Gastroesophageal sphincter (tissue), 4 donors: Measurements from ENCODE around the gene FOCAD. TPM values are rescaled to one million over a fixed set of nuclear protein-coding genes. Genes with fewer than 3 reads are reported as not detected.

ENCODE experiments used
- ATAC-seq: fragments of 150-250 bp; one replicate; pipeline ENCODE4 v1.9.1; 2016; ENCODE audit warnings: mild to moderate bottlenecking, moderate library complexity
- H3K27ac ChIP-seq, 4 donors: fragments of 200-600 bp; sonication (generic) in 3 of 4; 1 replicate in 3 of 4; 2 replicates in 1 of 4; pipeline ENCODE4 v1.5.1; 2016 to 2019
- H3K27me3 ChIP-seq: fragments of 200-600 bp; sonication (generic); one replicate; pipeline ENCODE4 v1.5.1; 2019
- H3K36me3 ChIP-seq, 2 donors: fragments of 200-600 bp; sonication (generic); one replicate each; pipeline ENCODE4 v1.5.1; 2019; ENCODE audit warnings: control low read depth in 1 of 2
- H3K4me1 ChIP-seq, 3 donors: fragments of 200-600 bp; sonication (generic); 1 replicate in 2 of 3; 2 replicates in 1 of 3; pipeline ENCODE4 v1.5.1; 2016 to 2019; ENCODE audit warnings: control low read depth in 2 of 3
- H3K4me3 ChIP-seq, 2 donors: fragments of 200-600 bp; sonication (generic); one replicate each; pipeline ENCODE4 v1.5.1; 2019; ENCODE audit warnings: mild to moderate bottlenecking in 1 of 2, moderate library complexity in 1 of 2
- H3K9me3 ChIP-seq, 3 donors: fragments of 200-600 bp; sonication (generic); one replicate each; pipeline ENCODE4 v1.5.1; 2017 to 2019; ENCODE audit warnings: control low read depth in 2 of 3
- EP300 ChIP-seq: sonication (generic); formaldehyde crosslinking; IDR thresholded peaks from one replicate; pipeline ENCODE4 v1.6.1; 2017; ENCODE audit warnings: antibody characterized with exemption, mild to moderate bottlenecking
- POLR2A ChIP-seq, 2 donors: fragments of 450-650 bp; IDR thresholded peaks; one replicate each; pipeline ENCODE4 v1.6.1; 2017; ENCODE audit warnings: antibody characterized with exemption in 2 of 2, mild to moderate bottlenecking in 2 of 2, moderate library complexity in 1 of 2
- POLR2AphosphoS5 ChIP-seq: sonication (generic); formaldehyde crosslinking; IDR thresholded peaks from one replicate; pipeline ENCODE4 v1.6.1; 2017; ENCODE audit warnings: antibody characterized with exemption
- WGBS, 2 donors: methylation state at CpG; one replicate each; pipeline ENCODE4 v1.1.5; 2018; ENCODE audit warnings: low coverage in 1 of 2; 5-methylcytosine and 5-hydroxymethylcytosine counted together
- total RNA-seq, 4 donors: library from RNA; depleted of rRNA; stranded (reverse); fragments of >200 nt; gene quantifications; one replicate each; pipeline ENCODE4 v1.1.0, GENCODE V29; 2016
- TF ChIP-seq, protein P1 (sequence below), 4 experiments: fragments of 200-600 bp in 2 of 4; fragments of 450-650 bp in 2 of 4; sonication (generic) in 1 of 4; IDR thresholded peaks; one replicate each; pipeline ENCODE4 v1.5.1; 2017 to 2019; ENCODE audit warnings: antibody characterized with exemption in 4 of 4, mild to moderate bottlenecking in 2 of 4, moderate library complexity in 2 of 4

The FOCAD gene
- total RNA-seq, 4 donors from 2014 or later = 23.0 to 35.9 (median 30.4) TPM

DNA sequence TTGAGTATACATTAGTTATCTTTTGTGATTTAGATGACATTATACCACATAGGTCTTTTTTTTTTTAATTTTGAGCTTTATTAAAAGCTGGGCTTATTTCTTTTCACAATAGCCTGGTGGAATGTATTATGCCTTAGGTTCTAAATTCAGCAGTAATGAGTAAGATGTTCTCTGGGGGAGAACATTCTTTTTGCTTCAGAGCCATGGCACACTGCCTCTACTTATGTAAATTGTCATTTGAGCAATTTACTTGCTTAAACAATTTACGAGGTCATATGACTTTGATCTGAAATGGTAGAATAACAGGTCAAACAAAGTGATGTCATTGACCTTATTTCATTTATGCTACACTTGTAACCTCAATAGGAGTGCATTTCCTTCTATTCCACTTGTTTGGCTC lies 154.2 kb downstream of the FOCAD start:
- no peak for ATAC-seq
- Histone ChIP-seq H3K4me1 (peaks cover 0 to 30% (median 0%) of the 10 kb centered on the region in 3 donors), H3K4me3 (no peak overlapping the region), H3K27ac (peak overlapping the region in 2 of 4 donors; percentile 15 to 36), H3K9me3 (no peaks in the 10 kb centered on the region), H3K36me3 (peaks cover 0 to 8% of the 10 kb centered on the region in 2 donors), H3K27me3 (no peaks in the 10 kb centered on the region)
- TF ChIP-seq POLR2AphosphoS5 = peak; percentile 5
- no peak for TF ChIP-seq POLR2A (IDR thresholded peaks at IDR 0.05)
- TF ChIP-seq, protein P1, sequence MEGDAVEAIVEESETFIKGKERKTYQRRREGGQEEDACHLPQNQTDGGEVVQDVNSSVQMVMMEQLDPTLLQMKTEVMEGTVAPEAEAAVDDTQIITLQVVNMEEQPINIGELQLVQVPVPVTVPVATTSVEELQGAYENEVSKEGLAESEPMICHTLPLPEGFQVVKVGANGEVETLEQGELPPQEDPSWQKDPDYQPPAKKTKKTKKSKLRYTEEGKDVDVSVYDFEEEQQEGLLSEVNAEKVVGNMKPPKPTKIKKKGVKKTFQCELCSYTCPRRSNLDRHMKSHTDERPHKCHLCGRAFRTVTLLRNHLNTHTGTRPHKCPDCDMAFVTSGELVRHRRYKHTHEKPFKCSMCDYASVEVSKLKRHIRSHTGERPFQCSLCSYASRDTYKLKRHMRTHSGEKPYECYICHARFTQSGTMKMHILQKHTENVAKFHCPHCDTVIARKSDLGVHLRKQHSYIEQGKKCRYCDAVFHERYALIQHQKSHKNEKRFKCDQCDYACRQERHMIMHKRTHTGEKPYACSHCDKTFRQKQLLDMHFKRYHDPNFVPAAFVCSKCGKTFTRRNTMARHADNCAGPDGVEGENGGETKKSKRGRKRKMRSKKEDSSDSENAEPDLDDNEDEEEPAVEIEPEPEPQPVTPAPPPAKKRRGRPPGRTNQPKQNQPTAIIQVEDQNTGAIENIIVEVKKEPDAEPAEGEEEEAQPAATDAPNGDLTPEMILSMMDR (IDR thresholded peaks at IDR 0.05) = no peak
- WGBS, 2 donors = 0 to 38% methylated on average over 1 of the region's 1 CpG

DNA sequence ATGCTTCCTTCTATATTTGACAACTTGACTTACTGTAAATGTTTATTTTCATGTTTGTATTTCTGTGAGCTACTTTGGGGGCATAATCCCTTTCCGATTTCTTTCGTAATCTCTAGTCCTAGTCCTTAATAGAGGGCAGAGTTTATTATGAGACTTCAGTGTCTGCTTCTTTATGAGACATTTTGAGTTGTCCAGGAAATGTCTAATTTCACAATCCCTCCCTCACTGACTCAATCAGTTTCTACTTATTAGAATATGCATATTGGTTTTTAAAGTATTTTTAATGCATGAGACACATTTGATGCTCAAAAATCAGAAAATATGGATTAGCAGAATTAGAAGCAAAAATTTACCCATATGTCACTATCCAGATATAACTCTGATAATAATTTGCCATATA lies 160.9 kb downstream of the FOCAD start:
- Histone ChIP-seq H3K27me3 (no peaks in the 10 kb centered on the region), H3K4me3 (no peak overlapping the region), H3K36me3 (no peaks in the 10 kb centered on the region), H3K4me1 (peaks cover 0 to 8% (median 0%) of the 10 kb centered on the region in 3 donors), H3K9me3 (no peaks in the 10 kb centered on the region), H3K27ac (no peak overlapping the region)
- 92 to 95% methylated on average over 2 of the region's 2 CpGs for WGBS, 2 donors
- no peak for ATAC-seq
- no peak for TF ChIP-seq POLR2A (IDR thresholded peaks at IDR 0.05)
- TF ChIP-seq, protein P1 (IDR thresholded peaks at IDR 0.05) = no peak
- TF ChIP-seq POLR2AphosphoS5 = no peak
- TF ChIP-seq EP300 = no peak

DNA sequence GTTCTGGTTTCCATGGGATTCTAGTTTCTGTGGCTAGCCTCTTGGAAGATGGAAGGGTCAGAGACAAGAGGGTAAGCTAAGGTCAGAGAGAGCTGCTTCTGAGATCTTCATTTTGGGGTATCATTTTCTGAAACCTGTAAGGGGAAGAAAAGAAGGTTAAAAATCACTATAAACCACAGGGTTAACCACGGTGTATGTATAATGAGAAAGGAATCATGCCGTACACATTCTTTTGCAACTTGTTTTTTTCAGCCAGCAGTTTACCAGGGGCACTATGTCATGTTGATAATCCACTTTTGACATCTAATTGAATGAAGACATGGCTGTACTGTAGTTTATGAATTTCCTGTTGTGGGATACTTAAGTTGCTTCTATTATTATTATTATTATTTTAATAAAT lies 164.4 kb downstream of the FOCAD start:
- Histone ChIP-seq H3K9me3 (no peaks in the 10 kb centered on the region), H3K36me3 (no peaks in the 10 kb centered on the region), H3K27me3 (no peaks in the 10 kb centered on the region), H3K27ac (no peak overlapping the region), H3K4me1 (peaks cover 0 to 8% (median 0%) of the 10 kb centered on the region in 3 donors), H3K4me3 (no peak overlapping the region)
- no peak for TF ChIP-seq POLR2AphosphoS5
- TF ChIP-seq, protein P1 (IDR thresholded peaks at IDR 0.05) = no peak
- TF ChIP-seq EP300 = no peak
- TF ChIP-seq POLR2A (IDR thresholded peaks at IDR 0.05) = no peak
- 53 to 74% methylated on average over 2 of the region's 2 CpGs for WGBS, 2 donors
- no peak for ATAC-seq

DNA sequence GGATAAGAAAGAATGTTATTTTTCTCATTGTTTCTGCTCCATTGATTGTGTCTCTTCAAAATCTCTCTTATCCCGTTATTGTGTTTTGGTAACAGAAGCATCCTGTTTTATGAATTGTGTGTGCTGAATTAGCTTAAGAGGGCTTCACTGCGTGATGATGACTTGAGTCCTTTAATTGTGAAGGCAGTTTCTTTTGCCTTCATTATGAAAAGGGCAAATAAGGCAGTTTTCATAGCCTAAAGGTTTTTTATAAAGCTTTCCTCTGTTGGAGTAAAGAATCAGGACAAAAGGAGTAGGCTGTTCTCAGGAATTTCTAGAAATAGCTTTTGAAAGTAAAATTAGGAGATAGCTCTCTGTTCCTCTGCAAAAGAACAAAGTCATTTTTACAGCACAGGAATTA lies 169.8 kb downstream of the FOCAD start:
- Histone ChIP-seq H3K9me3 (no peaks in the 10 kb centered on the region), H3K36me3 (no peaks in the 10 kb centered on the region), H3K27ac (no peak overlapping the region), H3K4me3 (no peak overlapping the region), H3K27me3 (no peaks in the 10 kb centered on the region), H3K4me1 (peaks cover 2 to 11% (median 4%) of the 10 kb centered on the region in 3 donors)
- WGBS, 2 donors = 60 to 72% methylated on average over 2 of the region's 2 CpGs
- no peak for ATAC-seq
- TF ChIP-seq POLR2AphosphoS5 = no peak
- no peak for TF ChIP-seq POLR2A (IDR thresholded peaks at IDR 0.05)
- TF ChIP-seq, protein P1 (IDR thresholded peaks at IDR 0.05) = no peak

DNA sequence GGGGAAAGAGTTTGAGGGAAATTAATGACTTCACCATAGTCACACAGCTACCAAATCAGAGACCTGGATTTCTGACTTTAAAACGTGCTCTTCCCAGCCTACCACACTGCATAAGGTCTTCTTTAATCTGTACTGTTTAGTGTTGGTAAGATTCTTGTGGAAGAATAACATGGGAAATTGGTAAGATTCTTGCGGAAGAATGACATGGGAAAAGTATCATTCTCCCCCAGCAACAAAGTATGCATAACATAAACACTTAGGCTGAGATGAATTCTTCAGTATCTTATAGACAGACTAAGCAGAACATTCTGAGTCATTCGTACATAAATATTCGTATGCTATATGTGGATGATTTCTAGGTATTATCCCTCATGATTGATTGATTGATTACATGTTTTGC lies 170.4 kb downstream of the FOCAD start:
- no peak overlapping the region for H3K4me3 ChIP-seq
- H3K36me3 ChIP-seq = no peaks in the 10 kb centered on the region
- H3K9me3 ChIP-seq = no peaks in the 10 kb centered on the region
- ATAC-seq = no peak
- H3K27ac ChIP-seq = no peak overlapping the region
- WGBS, 2 donors = 35 to 52% methylated on average over 4 of the region's 4 CpGs
- peaks cover 2 to 11% (median 4%) of the 10 kb centered on the region in 3 donors for H3K4me1 ChIP-seq
- H3K27me3 ChIP-seq = no peaks in the 10 kb centered on the region
- TF ChIP-seq, protein P1 (IDR thresholded peaks at IDR 0.05) = no peak
- TF ChIP-seq POLR2A (IDR thresholded peaks at IDR 0.05) (no peak), POLR2AphosphoS5 (no peak), EP300 (no peak)
